Measurements from ENCODE around the gene PDE6D. TPM values are rescaled to one million over a fixed set of nuclear protein-coding genes. Genes with fewer than 3 reads are reported as not detected.
A peak's percentile ranks its signal among the peaks of the same experiment; 100 is the strongest.

PDE6D gene
- total and polyA plus RNA-seq, 2 of the 13 experiments (the other 11 are each of a cell fraction or from before 2014, with no cell fraction given) = 14.1 to 23.2 TPM

DNA sequence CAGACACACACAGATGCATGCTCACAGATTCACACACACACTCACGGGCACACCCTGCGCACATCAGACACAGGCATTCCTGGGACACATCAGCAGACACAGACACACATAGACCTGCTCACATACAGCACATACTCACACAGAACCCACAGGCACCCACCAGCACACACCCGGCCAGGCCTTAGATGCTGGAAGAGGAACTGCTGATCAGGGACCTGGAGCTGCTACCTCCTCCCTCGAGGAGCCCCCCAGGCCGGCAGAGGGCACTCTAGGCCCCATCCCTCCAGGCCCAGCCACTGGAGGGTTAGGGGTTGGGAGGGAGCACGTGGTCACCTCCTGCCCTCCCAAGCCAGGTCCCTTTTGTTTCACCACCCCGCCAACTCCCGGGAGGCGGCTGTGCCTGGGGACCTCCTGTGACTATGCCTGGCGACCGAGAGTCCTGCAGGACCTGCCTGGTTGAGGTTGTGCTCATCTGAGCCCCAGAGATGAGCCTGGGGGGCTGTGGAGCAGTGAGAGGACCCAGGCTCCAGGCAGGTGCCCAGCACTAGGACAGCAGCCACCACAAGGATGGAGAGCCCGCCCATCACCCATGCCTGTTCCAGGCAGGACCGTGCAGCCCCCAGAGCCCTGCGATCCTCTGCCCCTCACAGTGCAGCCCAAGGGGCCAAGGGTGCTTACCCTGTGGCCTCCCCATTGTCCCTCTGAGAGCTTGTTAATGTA is 93.8 kb downstream of the PDE6D start (continued):
- TF ChIP-seq, protein P1, sequence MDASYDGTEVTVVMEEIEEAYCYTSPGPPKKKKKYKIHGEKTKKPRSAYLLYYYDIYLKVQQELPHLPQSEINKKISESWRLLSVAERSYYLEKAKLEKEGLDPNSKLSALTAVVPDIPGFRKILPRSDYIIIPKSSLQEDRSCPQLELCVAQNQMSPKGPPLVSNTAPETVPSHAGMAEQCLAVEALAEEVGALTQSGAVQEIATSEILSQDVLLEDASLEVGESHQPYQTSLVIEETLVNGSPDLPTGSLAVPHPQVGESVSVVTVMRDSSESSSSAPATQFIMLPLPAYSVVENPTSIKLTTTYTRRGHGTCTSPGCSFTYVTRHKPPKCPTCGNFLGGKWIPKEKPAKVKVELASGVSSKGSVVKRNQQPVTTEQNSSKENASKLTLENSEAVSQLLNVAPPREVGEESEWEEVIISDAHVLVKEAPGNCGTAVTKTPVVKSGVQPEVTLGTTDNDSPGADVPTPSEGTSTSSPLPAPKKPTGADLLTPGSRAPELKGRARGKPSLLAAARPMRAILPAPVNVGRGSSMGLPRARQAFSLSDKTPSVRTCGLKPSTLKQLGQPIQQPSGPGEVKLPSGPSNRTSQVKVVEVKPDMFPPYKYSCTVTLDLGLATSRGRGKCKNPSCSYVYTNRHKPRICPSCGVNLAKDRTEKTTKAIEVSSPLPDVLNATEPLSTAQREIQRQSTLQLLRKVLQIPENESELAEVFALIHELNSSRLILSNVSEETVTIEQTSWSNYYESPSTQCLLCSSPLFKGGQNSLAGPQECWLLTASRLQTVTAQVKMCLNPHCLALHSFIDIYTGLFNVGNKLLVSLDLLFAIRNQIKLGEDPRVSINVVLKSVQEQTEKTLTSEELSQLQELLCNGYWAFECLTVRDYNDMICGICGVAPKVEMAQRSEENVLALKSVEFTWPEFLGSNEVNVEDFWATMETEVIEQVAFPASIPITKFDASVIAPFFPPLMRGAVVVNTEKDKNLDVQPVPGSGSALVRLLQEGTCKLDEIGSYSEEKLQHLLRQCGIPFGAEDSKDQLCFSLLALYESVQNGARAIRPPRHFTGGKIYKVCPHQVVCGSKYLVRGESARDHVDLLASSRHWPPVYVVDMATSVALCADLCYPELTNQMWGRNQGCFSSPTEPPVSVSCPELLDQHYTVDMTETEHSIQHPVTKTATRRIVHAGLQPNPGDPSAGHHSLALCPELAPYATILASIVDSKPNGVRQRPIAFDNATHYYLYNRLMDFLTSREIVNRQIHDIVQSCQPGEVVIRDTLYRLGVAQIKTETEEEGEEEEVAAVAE (CRISPR knock-in tag; IDR thresholded peaks at IDR 0.05; ENCODE audit: borderline replicate concordance) = no peak
- TF ChIP-seq ZNF761 (CRISPR knock-in tag; conservative IDR thresholded peaks at IDR 0.05) = peak; percentile 69; the same call in 1 of the 2 replicates
- no peak for TF ChIP-seq LCORL (IDR thresholded peaks at IDR 0.05)
- TF ChIP-seq LCORL (CRISPR knock-in tag; IDR thresholded peaks at IDR 0.05) = peak; percentile 78; the same call in 1 of the 2 replicates
- TF ChIP-seq JUNB (CRISPR knock-in tag; IDR thresholded peaks at IDR 0.05; ENCODE audit: borderline replicate concordance) = no peak; the same call in 1 of the 2 replicates
- TF ChIP-seq ZNF772 (CRISPR knock-in tag; IDR thresholded peaks at IDR 0.05) = peak; percentile 84
- TF ChIP-seq SIN3B (IDR thresholded peaks at IDR 0.05; ENCODE audit: low read length) = no peak
- TF ChIP-seq ZNF619 (CRISPR knock-in tag; IDR thresholded peaks at IDR 0.05) = no peak; the same call in 1 of the 2 replicates
- peak; percentile 68 for TF ChIP-seq ELF1 (CRISPR knock-in tag; IDR thresholded peaks at IDR 0.05)
- no peak for TF ChIP-seq ZNF766 (CRISPR knock-in tag; IDR thresholded peaks at IDR 0.05; ENCODE audit: borderline replicate concordance)
- no peak for TF ChIP-seq SIX4 (CRISPR knock-in tag; IDR thresholded peaks at IDR 0.05)
- peak; percentile 43; the same call in 1 of the 2 replicates for TF ChIP-seq ZNF142 (CRISPR knock-in tag; IDR thresholded peaks at IDR 0.05)
- TF ChIP-seq GRHL1 (CRISPR knock-in tag; conservative IDR thresholded peaks at IDR 0.05) = no peak
- TF ChIP-seq MAFK (conservative IDR thresholded peaks at IDR 0.05 in 1 of 2, IDR thresholded peaks at IDR 0.05 in 1 of 2; ENCODE audit: low read length in 2 of 2) = no peak
- TF ChIP-seq HMG20A (CRISPR knock-in tag; IDR thresholded peaks at IDR 0.05; ENCODE audit: borderline replicate concordance) = peak; percentile 39; the same call in 1 of the 2 replicates
- TF ChIP-seq ZFY (CRISPR knock-in tag; IDR thresholded peaks at IDR 0.05) = peak; percentile 86
- TF ChIP-seq ZNF552 (CRISPR knock-in tag; IDR thresholded peaks at IDR 0.05; ENCODE audit: borderline replicate concordance) = 0 out of 2 replicates have a peak, but pooled peaks have one; percentile 31
- peak; percentile 82; the same call in 1 of the 2 replicates for TF ChIP-seq ZNF790 (CRISPR knock-in tag; IDR thresholded peaks at IDR 0.05; ENCODE audit: borderline replicate concordance)
